HCT116 (cell line): ENCODE data around the gene PPP1R10. TPM values are rescaled to one million over a fixed set of nuclear protein-coding genes. Genes with fewer than 3 reads are reported as not detected.

ENCODE experiments used
- ATAC-seq: fragments of 200-7000 bp; cut with Tn5 transposase; 2 replicates; pipeline ENCODE4 v1.9.1; 2020; ENCODE audit warnings: mild to moderate bottlenecking, moderate library complexity
- BruUV-seq: library from RNA; stranded (reverse); fragments of 400-500 nt; replicated peaks from 2 replicates; lab custom pipeline; 2021; lab: Mats Ljungman, UMichigan
- CTCF ChIA-PET: fragments of 300-600 bp; sonication (Branson Sonifier 250); formaldehyde crosslinking; loops from one replicate; lab custom pipeline; 2021; ENCODE audit warnings: antibody characterized with exemption; lab: Charles Lee
- POLR2A ChIA-PET: fragments of 300-600, 350-600 bp; sonication (Branson Sonifier 250); formaldehyde crosslinking; loops from one replicate; lab custom pipeline; 2021; ENCODE audit warnings: antibody characterized with exemption; lab: Charles Lee
- RAD21 ChIA-PET, 2 experiments: fragments of 300-600 bp; sonication (Branson Sonifier 250); formaldehyde crosslinking; loops; one replicate each; lab custom pipeline; 2023; ENCODE audit warnings: low total read pairs in 2 of 2; ENCODE audit not compliant: uncharacterized antibody in 2 of 2, unreplicated experiment in 2 of 2, low non-redundant PET in 1 of 2; lab: Charles Lee
- DNase-seq: peaks from one replicate; pipeline ENCODE4 v3.0.0-alpha.2; 2010; ENCODE audit warnings: low read depth, low spot score
- H2AFZ ChIP-seq: fragments of 200-600 bp; shearing (Covaris generic), sonication (generic); 2 replicates; pipeline ENCODE4 v1.6.1; 2017; ENCODE audit warnings: low read depth, mixed run types, mixed read lengths, antibody characterized with exemption, low read length; ENCODE audit not compliant: poor library complexity, severe bottlenecking
- H3K27ac ChIP-seq: 2 replicates; pipeline ENCODE4 v1.5.1; 2012; ENCODE audit warnings: low read depth, low read length
- H3K27me3 ChIP-seq: fragments of 200-600 bp; sonication (generic); 2 replicates; pipeline ENCODE4 v1.6.1; 2016; ENCODE audit warnings: mixed run types, low read length, mixed read lengths; ENCODE audit not compliant: insufficient read depth
- H3K36me3 ChIP-seq, 2 experiments: fragments of 200-500 bp in 1 of 2; fragments of 200-600 bp in 1 of 2; sonication (Bioruptor generic) in 1 of 2; sonication (generic) in 1 of 2; 2 replicates each; pipeline versions ENCODE4 v1.5.1 to v1.6.1; 2014 to 2016; ENCODE audit warnings: low read length in 2 of 2, inconsistent platforms in 1 of 2, mixed read lengths in 1 of 2, mixed run types in 1 of 2; ENCODE audit not compliant: insufficient read depth in 2 of 2, control insufficient read depth in 1 of 2
- H3K4me1 ChIP-seq, 2 experiments: fragments of 200-600 bp in 1 of 2; sonication (generic) in 1 of 2; 2 replicates each; pipeline versions ENCODE4 v1.5.1 to v1.6.1; 2012 to 2017; ENCODE audit warnings: low read length in 2 of 2, inconsistent platforms in 1 of 2, mild to moderate bottlenecking in 1 of 2, mixed read lengths in 1 of 2, mixed run types in 1 of 2, moderate library complexity in 1 of 2; ENCODE audit not compliant: insufficient read depth in 2 of 2, control insufficient read depth in 1 of 2
- H3K4me2 ChIP-seq: fragments of 200-600 bp; sonication (generic); 2 replicates; pipeline ENCODE4 v1.6.1; 2017; ENCODE audit warnings: mixed run types, low read length, mixed read lengths
- H3K4me3 ChIP-seq, 2 experiments: fragments of 200-600 bp in 1 of 2; sonication (generic) in 1 of 2; replicated peaks in 1 of 2; 2 replicates each; pipeline ENCODE4 v1.5.1; 2011 to 2016; ENCODE audit warnings: low read length in 2 of 2, control low read depth in 1 of 2, low read depth in 1 of 2, mild to moderate bottlenecking in 1 of 2, mixed read lengths in 1 of 2, mixed run types in 1 of 2
- H3K79me2 ChIP-seq: fragments of 200-600 bp; sonication (generic); 2 replicates; pipeline ENCODE4 v1.6.1; 2017; ENCODE audit warnings: mild to moderate bottlenecking, mixed run types, low read length, moderate library complexity, mixed read lengths; ENCODE audit not compliant: insufficient read depth
- H3K9ac ChIP-seq: fragments of 200-600 bp; sonication (generic); 2 replicates; pipeline ENCODE4 v1.6.1; 2016; ENCODE audit warnings: low read length, mixed read lengths
- H3K9me2 ChIP-seq: fragments of 200-600 bp; sonication (generic), shearing (Covaris generic); 2 replicates; pipeline ENCODE4 v1.6.1; 2017; ENCODE audit warnings: mixed run types, mild to moderate bottlenecking, moderate library complexity; ENCODE audit not compliant: insufficient read depth
- H3K9me3 ChIP-seq, 2 experiments: fragments of 200-500 bp in 1 of 2; fragments of 200-600 bp in 1 of 2; sonication (Bioruptor generic) in 1 of 2; sonication (generic) in 1 of 2; 2 replicates each; pipeline ENCODE4 v1.6.1; 2014 to 2017; ENCODE audit warnings: low read length in 2 of 2, mixed read lengths in 2 of 2, inconsistent platforms in 1 of 2, low read depth in 1 of 2, mild to moderate bottlenecking in 1 of 2, mixed run types in 1 of 2, moderate library complexity in 1 of 2; ENCODE audit not compliant: control insufficient read depth in 1 of 2, insufficient read depth in 1 of 2
- H4K20me1 ChIP-seq: fragments of 200-600 bp; sonication (generic), shearing (Covaris generic); 2 replicates; pipeline ENCODE4 v1.6.1; 2017; ENCODE audit warnings: mixed run types, mild to moderate bottlenecking, moderate library complexity; ENCODE audit not compliant: insufficient read depth
- ATF3 ChIP-seq: IDR thresholded peaks from 2 replicates; pipeline ENCODE4 v1.6.1; 2012
- CBX3 ChIP-seq: IDR thresholded peaks from 2 replicates; pipeline ENCODE4 v1.6.1; 2012; ENCODE audit warnings: low read depth
- CEBPB ChIP-seq: IDR thresholded peaks from 2 replicates; pipeline ENCODE4 v1.6.1; 2012; ENCODE audit warnings: low read depth
- CTCF ChIP-seq, 3 experiments: fragments of 200-600 bp in 1 of 3; sonication (generic) in 1 of 3; IDR thresholded peaks in 2 of 3; conservative IDR thresholded peaks in 1 of 3; 2 replicates each; pipeline ENCODE4 v1.5.1; 2012 to 2017; ENCODE audit warnings: low read depth in 2 of 3, low read length in 2 of 3, antibody characterized with exemption in 1 of 3, borderline replicate concordance in 1 of 3, control low read depth in 1 of 3, mild to moderate bottlenecking in 1 of 3, mixed read lengths in 1 of 3, mixed run types in 1 of 3, moderate library complexity in 1 of 3; ENCODE audit not compliant: insufficient read depth in 1 of 3
- EGR1 ChIP-seq: IDR thresholded peaks from 2 replicates; pipeline ENCODE4 v1.6.1; 2012; ENCODE audit warnings: low read depth
- EZH2 ChIP-seq: fragments of 200-600 bp; sonication (generic); IDR thresholded peaks from 2 replicates; pipeline ENCODE4 v1.6.1; 2017; ENCODE audit warnings: antibody characterized with exemption, mixed run types
- EZH2phosphoT487 ChIP-seq: fragments of 200-600 bp; IDR thresholded peaks from 2 replicates; pipeline ENCODE4 v1.6.1; 2018; ENCODE audit warnings: antibody characterized with exemption, borderline replicate concordance
- FOSL1 ChIP-seq: IDR thresholded peaks from 2 replicates; pipeline ENCODE4 v1.6.1; 2012; ENCODE audit warnings: low read depth
- JUND ChIP-seq: IDR thresholded peaks from 2 replicates; pipeline ENCODE4 v1.6.1; 2012
- MAX ChIP-seq: IDR thresholded peaks from 2 replicates; pipeline ENCODE4 v1.6.1; 2012
- POLR2A ChIP-seq: IDR thresholded peaks from 2 replicates; pipeline ENCODE4 v1.7.0; 2011; ENCODE audit warnings: borderline replicate concordance; ENCODE audit not compliant: insufficient read depth, insufficient read length; ENCODE audit errors: extremely low read depth
- POLR2AphosphoS5 ChIP-seq: IDR thresholded peaks from 2 replicates; pipeline ENCODE4 v1.6.1; 2011; ENCODE audit warnings: mild to moderate bottlenecking, low read depth, low read length, moderate library complexity
- RAD21 ChIP-seq: IDR thresholded peaks from 2 replicates; pipeline ENCODE4 v1.6.1; 2012; ENCODE audit warnings: low read depth, mild to moderate bottlenecking
- REST ChIP-seq: IDR thresholded peaks from 2 replicates; pipeline ENCODE4 v1.6.1; 2012; ENCODE audit warnings: low read depth
- SIN3A ChIP-seq: IDR thresholded peaks from 2 replicates; pipeline ENCODE4 v1.6.1; 2012; ENCODE audit warnings: low read depth
- SP1 ChIP-seq: IDR thresholded peaks from 2 replicates; pipeline ENCODE4 v1.6.1; 2012; ENCODE audit warnings: low read depth
- SRF ChIP-seq: IDR thresholded peaks from 2 replicates; pipeline ENCODE4 v1.6.1; 2012; ENCODE audit warnings: low read depth
- YY1 ChIP-seq: IDR thresholded peaks from 2 replicates; pipeline ENCODE4 v1.6.1; 2011; ENCODE audit warnings: low read length, low read depth, moderate library complexity, mild to moderate bottlenecking; ENCODE audit not compliant: insufficient replicate concordance; ENCODE audit errors: extremely low read depth
- ZBTB33 ChIP-seq: IDR thresholded peaks from 2 replicates; pipeline ENCODE4 v1.6.1; 2011; ENCODE audit warnings: mild to moderate bottlenecking, low read length, moderate library complexity; ENCODE audit not compliant: insufficient replicate concordance; ENCODE audit errors: extremely low read depth
- ZFX ChIP-seq: fragments of 450-650 bp; IDR thresholded peaks from 2 replicates; pipeline ENCODE4 v1.6.1; 2017
- intact Hi-C: fragments of 100-400 bp; cut with micrococcal nuclease; formaldehyde crosslinking; loops from 2 replicates; pipeline ENCODE4 v1.10.0; 2022
- total RNA-seq: library from RNA; stranded (reverse); gene quantifications from one replicate; pipeline ENCODE4 v1.2.1, GENCODE V29; 2021; ENCODE audit not compliant: unreplicated experiment

PPP1R10 gene
- total RNA-seq, 1 experiment from 2014 or later = 104 TPM

GRCh38 chr6:30589754-30590358 lies 27.2 kb downstream of the PPP1R10 start:
- DNase-seq = no peak
- Histone ChIP-seq H3K4me2 (no peak overlapping the region), H3K4me1 (no peaks in the 10 kb centered on the region), H2AFZ (no peak overlapping the region), H3K27me3 (no peaks in the 10 kb centered on the region), H3K79me2 (peaks cover 37% of the 10 kb centered on the region; the same call in 1 of the 2 replicates), H3K9me2 (no peaks in the 10 kb centered on the region), H3K4me3 (no peak overlapping the region), H3K36me3 (peaks cover 53 to 60% of the 10 kb centered on the region in 2 experiments), H4K20me1 (no peaks in the 10 kb centered on the region; the same call in 1 of the 2 replicates), H3K27ac (no peak overlapping the region), H3K9ac (no peak overlapping the region), H3K9me3 (no peaks in the 10 kb centered on the region)
- ATAC-seq = no peak
- TF ChIP-seq REST (no peak), EGR1 (no peak), CTCF (IDR thresholded peaks at IDR 0.05 in 2 of 3, conservative IDR thresholded peaks at IDR 0.05 in 1 of 3; ENCODE audit: borderline replicate concordance in 1 of 3, insufficient read depth in 1 of 3, low read depth in 2 of 3, low read length in 2 of 3) (no peak), SRF (no peak), POLR2AphosphoS5 (no peak), MAX (no peak), RAD21 (no peak), CEBPB (no peak), ZBTB33 (no peak), ZFX (no peak), SP1 (no peak), YY1 (no peak), ATF3 (no peak), EZH2 (no peak), POLR2A (no peak), SIN3A (no peak), CBX3 (no peak), EZH2phosphoT487 (no peak), FOSL1 (no peak), JUND (no peak)
- ChIA-PET RAD21 (no interaction called here), CTCF (no interaction called here), POLR2A (no interaction called here)
- intact Hi-C loops = no loop called here
- BruUV-seq = no TSS peak
